HepG2 (cell line): ENCODE data around the gene PRDM12. TPM values are rescaled to one million over a fixed set of nuclear protein-coding genes. Genes with fewer than 3 reads are reported as not detected.
A peak's percentile ranks its signal among the peaks of the same experiment; 100 is the strongest.

Experiments used
- DNMT3B ChIP-seq: conservative IDR thresholded peaks from 2 replicates; pipeline ENCODE4 v1.6.1; 2016; ENCODE audit warnings: missing biosample characterization, control low read depth
- FLYWCH1 ChIP-seq: sonication (generic); formaldehyde crosslinking; IDR thresholded peaks from 2 replicates; pipeline ENCODE4 v1.8.1; 2023; ENCODE audit warnings: mild to moderate bottlenecking, missing genetic modification reagents
- ISL2 ChIP-seq: sonication (generic); formaldehyde crosslinking; IDR thresholded peaks from 2 replicates; pipeline ENCODE4 v1.5.0; 2020; ENCODE audit warnings: missing genetic modification reagents
- KDM3A ChIP-seq: IDR thresholded peaks from 2 replicates; pipeline ENCODE4 v1.6.1; 2018; ENCODE audit warnings: low read depth, missing compliant biosample characterization
- MIER2 ChIP-seq: IDR thresholded peaks from 2 replicates; pipeline ENCODE4 v1.6.1; 2016; ENCODE audit warnings: missing biosample characterization, missing genetic modification reagents
- NCOR1 ChIP-seq: fragments of 200-600 bp; sonication (generic); IDR thresholded peaks from 2 replicates; pipeline ENCODE4 v1.7.0; 2017; ENCODE audit warnings: antibody characterized with exemption, low read length, borderline replicate concordance
- NKX3-1 ChIP-seq: sonication (generic); formaldehyde crosslinking; IDR thresholded peaks from 2 replicates; pipeline ENCODE4 v1.5.0; 2020; ENCODE audit warnings: missing genetic modification reagents
- RFX5 ChIP-seq: IDR thresholded peaks from 2 replicates; pipeline ENCODE4 v1.6.1; 2011; ENCODE audit warnings: low read depth, low read length, improper control_type of control experiment
- SIN3A ChIP-seq: IDR thresholded peaks from 2 replicates; pipeline ENCODE4 v1.6.1; 2011; ENCODE audit warnings: low read depth, mild to moderate bottlenecking, control low read depth, low read length, borderline replicate concordance
- WIZ ChIP-seq: sonication (generic); formaldehyde crosslinking; IDR thresholded peaks from 2 replicates; pipeline ENCODE4 v1.5.1; 2020; ENCODE audit warnings: mild to moderate bottlenecking, missing genetic modification reagents
- ZFP36 ChIP-seq: fragments of 150-350 bp; IDR thresholded peaks from 2 replicates; pipeline ENCODE4 v1.6.1; 2018; ENCODE audit warnings: borderline replicate concordance, low read length, low read depth; ENCODE audit not compliant: partially characterized antibody
- ZNF12 ChIP-seq: sonication (generic); formaldehyde crosslinking; IDR thresholded peaks from 2 replicates; pipeline ENCODE4 v1.5.0; 2020; ENCODE audit warnings: missing genetic modification reagents
- ZNF256 ChIP-seq: sonication (generic); formaldehyde crosslinking; conservative IDR thresholded peaks from 2 replicates; pipeline ENCODE4 v1.4.0; 2020; ENCODE audit warnings: missing genetic modification reagents
- ZNF746 ChIP-seq: sonication (generic); formaldehyde crosslinking; IDR thresholded peaks from 2 replicates; pipeline ENCODE4 v1.8.0; 2022; ENCODE audit warnings: mild to moderate bottlenecking, missing genetic modification reagents
- polyA plus RNA-seq, 8 experiments: library from polyadenylated mRNA; depleted of rRNA in 3 of 8; stranded (reverse) in 7 of 8; unstranded in 1 of 8; fragments of >200 nt; fragmentation: Illumina TruSeq in 4 of 8; extraction: Trizol in 4 of 8; gene quantifications; 2 replicates each; pipeline versions ENCODE4 v1.2.1 to v1.2.3, GENCODE V29; 2011 to 2016; ENCODE audit warnings: low read depth in 4 of 8, missing spikeins in 1 of 8, mixed read lengths in 1 of 8; ENCODE audit not compliant: insufficient read depth in 1 of 8
- total RNA-seq, 5 experiments: library from RNA; depleted of rRNA; stranded (reverse); fragments of >200 nt; fragmentation: Illumina TruSeq; extraction: Trizol; gene quantifications; 2 replicates each; pipeline ENCODE4 v1.2.3, GENCODE V29; 2016; ENCODE audit warnings: low read depth in 1 of 5
- TF ChIP-seq, protein P1 (sequence below): sonication (generic); formaldehyde crosslinking; IDR thresholded peaks from 2 replicates; pipeline ENCODE4 v1.4.0; 2020; ENCODE audit warnings: missing genetic modification reagents
- TF ChIP-seq, protein P2 (sequence below): fragments of 450-650 bp; IDR thresholded peaks from 2 replicates; pipeline ENCODE4 v1.6.1; 2017
- TF ChIP-seq, protein P3 (sequence below): sonication (generic); formaldehyde crosslinking; IDR thresholded peaks from 2 replicates; pipeline ENCODE4 v1.5.0; 2020; ENCODE audit warnings: mild to moderate bottlenecking, missing genetic modification reagents, moderate library complexity
- TF ChIP-seq, protein P4 (sequence below): fragments of 450-650 bp; IDR thresholded peaks from 2 replicates; pipeline ENCODE4 v1.6.1; 2016
- TF ChIP-seq, protein P5 (sequence below): sonication (generic); formaldehyde crosslinking; IDR thresholded peaks from 2 replicates; pipeline ENCODE4 v1.4.0; 2020; ENCODE audit warnings: mild to moderate bottlenecking, missing genetic modification reagents, borderline replicate concordance

Gene PRDM12
- total and polyA plus RNA-seq, 2 of the 13 experiments (the other 11 are each of a cell fraction or from before 2014, with no cell fraction given): 0.04 to 0.07 TPM

DNA sequence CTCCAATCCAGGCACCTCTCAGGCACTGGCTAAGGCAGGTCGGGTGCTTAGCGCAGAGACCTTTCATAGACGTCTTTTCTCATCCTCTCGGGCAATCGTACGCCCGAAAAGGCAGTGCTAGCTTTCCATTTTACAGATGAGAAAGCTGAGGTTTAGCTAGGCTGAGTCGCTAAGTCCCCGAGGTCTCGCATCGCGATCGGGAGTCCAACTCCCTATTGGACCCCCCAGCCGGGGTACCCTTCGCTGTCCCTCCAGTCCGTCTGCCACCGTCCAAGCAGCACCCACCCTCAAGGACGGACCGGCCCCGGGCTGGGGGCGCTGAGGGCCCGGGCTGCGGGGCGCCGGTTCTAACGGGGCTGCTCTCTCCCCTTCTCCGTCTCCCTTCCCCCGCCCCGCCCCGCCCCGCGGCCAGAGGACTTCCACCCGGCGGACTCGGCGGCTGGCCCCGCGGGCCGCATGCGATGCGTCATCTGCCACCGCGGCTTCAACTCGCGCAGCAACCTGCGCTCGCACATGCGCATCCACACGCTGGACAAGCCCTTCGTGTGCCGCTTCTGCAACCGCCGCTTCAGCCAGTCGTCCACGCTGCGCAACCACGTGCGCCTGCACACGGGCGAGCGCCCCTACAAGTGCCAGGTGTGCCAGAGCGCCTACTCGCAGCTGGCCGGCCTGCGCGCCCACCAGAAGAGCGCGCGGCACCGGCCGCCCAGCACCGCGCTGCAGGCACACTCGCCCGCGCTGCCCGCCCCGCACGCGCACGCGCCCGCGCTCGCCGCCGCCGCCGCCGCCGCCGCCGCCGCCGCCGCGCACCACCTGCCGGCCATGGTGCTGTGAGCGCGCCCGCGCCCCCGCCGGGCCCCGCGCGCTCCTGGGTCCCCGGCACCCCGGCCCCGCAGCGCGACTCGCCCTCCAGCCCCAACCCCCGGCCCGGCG is 16.7 kb downstream of the PRDM12 start (continued):
- TF ChIP-seq, protein P1, sequence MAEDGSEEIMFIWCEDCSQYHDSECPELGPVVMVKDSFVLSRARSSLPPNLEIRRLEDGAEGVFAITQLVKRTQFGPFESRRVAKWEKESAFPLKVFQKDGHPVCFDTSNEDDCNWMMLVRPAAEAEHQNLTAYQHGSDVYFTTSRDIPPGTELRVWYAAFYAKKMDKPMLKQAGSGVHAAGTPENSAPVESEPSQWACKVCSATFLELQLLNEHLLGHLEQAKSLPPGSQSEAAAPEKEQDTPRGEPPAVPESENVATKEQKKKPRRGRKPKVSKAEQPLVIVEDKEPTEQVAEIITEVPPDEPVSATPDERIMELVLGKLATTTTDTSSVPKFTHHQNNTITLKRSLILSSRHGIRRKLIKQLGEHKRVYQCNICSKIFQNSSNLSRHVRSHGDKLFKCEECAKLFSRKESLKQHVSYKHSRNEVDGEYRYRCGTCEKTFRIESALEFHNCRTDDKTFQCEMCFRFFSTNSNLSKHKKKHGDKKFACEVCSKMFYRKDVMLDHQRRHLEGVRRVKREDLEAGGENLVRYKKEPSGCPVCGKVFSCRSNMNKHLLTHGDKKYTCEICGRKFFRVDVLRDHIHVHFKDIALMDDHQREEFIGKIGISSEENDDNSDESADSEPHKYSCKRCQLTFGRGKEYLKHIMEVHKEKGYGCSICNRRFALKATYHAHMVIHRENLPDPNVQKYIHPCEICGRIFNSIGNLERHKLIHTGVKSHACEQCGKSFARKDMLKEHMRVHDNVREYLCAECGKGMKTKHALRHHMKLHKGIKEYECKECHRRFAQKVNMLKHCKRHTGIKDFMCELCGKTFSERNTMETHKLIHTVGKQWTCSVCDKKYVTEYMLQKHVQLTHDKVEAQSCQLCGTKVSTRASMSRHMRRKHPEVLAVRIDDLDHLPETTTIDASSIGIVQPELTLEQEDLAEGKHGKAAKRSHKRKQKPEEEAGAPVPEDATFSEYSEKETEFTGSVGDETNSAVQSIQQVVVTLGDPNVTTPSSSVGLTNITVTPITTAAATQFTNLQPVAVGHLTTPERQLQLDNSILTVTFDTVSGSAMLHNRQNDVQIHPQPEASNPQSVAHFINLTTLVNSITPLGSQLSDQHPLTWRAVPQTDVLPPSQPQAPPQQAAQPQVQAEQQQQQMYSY (CRISPR knock-in tag): peak; percentile 64
- TF ChIP-seq NCOR1 (no peak), ISL2 (CRISPR knock-in tag) (peak; percentile 68), WIZ (CRISPR knock-in tag) (no peak), ZNF746 (CRISPR knock-in tag) (peak; percentile 41; the same call in 1 of the 2 replicates), ZFP36 (no peak), KDM3A (CRISPR knock-in tag) (0 out of 2 replicates have a peak, but pooled peaks have one; percentile 49), DNMT3B (CRISPR knock-in tag) (no peak), FLYWCH1 (CRISPR knock-in tag) (no peak), ZNF256 (CRISPR knock-in tag) (peak; percentile 71), NKX3-1 (CRISPR knock-in tag) (peak; percentile 95), ZNF12 (CRISPR knock-in tag) (0 out of 2 replicates have a peak, but pooled peaks have one; percentile 37), RFX5 (peak; percentile 8; the same call in 1 of the 2 replicates), MIER2 (CRISPR knock-in tag) (no peak), SIN3A (no peak)
- TF ChIP-seq, protein P2, sequence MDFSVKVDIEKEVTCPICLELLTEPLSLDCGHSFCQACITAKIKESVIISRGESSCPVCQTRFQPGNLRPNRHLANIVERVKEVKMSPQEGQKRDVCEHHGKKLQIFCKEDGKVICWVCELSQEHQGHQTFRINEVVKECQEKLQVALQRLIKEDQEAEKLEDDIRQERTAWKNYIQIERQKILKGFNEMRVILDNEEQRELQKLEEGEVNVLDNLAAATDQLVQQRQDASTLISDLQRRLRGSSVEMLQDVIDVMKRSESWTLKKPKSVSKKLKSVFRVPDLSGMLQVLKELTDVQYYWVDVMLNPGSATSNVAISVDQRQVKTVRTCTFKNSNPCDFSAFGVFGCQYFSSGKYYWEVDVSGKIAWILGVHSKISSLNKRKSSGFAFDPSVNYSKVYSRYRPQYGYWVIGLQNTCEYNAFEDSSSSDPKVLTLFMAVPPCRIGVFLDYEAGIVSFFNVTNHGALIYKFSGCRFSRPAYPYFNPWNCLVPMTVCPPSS: no peak
- TF ChIP-seq, protein P3, sequence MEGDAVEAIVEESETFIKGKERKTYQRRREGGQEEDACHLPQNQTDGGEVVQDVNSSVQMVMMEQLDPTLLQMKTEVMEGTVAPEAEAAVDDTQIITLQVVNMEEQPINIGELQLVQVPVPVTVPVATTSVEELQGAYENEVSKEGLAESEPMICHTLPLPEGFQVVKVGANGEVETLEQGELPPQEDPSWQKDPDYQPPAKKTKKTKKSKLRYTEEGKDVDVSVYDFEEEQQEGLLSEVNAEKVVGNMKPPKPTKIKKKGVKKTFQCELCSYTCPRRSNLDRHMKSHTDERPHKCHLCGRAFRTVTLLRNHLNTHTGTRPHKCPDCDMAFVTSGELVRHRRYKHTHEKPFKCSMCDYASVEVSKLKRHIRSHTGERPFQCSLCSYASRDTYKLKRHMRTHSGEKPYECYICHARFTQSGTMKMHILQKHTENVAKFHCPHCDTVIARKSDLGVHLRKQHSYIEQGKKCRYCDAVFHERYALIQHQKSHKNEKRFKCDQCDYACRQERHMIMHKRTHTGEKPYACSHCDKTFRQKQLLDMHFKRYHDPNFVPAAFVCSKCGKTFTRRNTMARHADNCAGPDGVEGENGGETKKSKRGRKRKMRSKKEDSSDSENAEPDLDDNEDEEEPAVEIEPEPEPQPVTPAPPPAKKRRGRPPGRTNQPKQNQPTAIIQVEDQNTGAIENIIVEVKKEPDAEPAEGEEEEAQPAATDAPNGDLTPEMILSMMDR (CRISPR knock-in tag): peak; percentile 15; the same call in 1 of the 2 replicates
- TF ChIP-seq, protein P4, sequence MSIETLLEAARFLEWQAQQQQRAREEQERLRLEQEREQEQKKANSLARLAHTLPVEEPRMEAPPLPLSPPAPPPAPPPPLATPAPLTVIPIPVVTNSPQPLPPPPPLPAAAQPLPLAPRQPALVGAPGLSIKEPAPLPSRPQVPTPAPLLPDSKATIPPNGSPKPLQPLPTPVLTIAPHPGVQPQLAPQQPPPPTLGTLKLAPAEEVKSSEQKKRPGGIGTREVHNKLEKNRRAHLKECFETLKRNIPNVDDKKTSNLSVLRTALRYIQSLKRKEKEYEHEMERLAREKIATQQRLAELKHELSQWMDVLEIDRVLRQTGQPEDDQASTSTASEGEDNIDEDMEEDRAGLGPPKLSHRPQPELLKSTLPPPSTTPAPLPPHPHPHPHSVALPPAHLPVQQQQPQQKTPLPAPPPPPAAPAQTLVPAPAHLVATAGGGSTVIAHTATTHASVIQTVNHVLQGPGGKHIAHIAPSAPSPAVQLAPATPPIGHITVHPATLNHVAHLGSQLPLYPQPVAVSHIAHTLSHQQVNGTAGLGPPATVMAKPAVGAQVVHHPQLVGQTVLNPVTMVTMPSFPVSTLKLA: peak; percentile 45
- TF ChIP-seq, protein P5, sequence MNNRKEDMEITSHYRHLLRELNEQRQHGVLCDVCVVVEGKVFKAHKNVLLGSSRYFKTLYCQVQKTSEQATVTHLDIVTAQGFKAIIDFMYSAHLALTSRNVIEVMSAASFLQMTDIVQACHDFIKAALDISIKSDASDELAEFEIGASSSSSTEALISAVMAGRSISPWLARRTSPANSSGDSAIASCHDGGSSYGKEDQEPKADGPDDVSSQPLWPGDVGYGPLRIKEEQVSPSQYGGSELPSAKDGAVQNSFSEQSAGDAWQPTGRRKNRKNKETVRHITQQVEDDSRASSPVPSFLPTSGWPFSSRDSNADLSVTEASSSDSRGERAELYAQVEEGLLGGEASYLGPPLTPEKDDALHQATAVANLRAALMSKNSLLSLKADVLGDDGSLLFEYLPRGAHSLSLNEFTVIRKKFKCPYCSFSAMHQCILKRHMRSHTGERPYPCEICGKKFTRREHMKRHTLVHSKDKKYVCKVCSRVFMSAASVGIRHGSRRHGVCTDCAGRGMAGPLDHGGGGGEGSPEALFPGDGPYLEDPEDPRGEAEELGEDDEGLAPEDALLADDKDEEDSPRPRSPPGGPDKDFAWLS: no peak
